Tibial nerve (tissue), 4 donors: Measurements from ENCODE around the gene MED28. TPM values are rescaled to one million over a fixed set of nuclear protein-coding genes. Genes with fewer than 3 reads are reported as not detected.
A peak's percentile ranks its signal among the peaks of the same experiment; 100 is the strongest.
"Not testable (repeated sequence)": the region's sequence is repeated elsewhere in the genome, so short reads cannot be mapped to it uniquely, and the experiment has no call there.

Source experiments
- DNase-seq, 2 donors: peaks; one replicate each; pipeline ENCODE4 v3.0.0-alpha.2; 2019; ENCODE audit warnings: low spot score in 2 of 2
- H3K27ac ChIP-seq, 4 donors: fragments of 200-600 bp; sonication (generic) in 3 of 4; one replicate each; pipeline ENCODE4 v1.5.1; 2017 to 2019; ENCODE audit warnings: mild to moderate bottlenecking in 1 of 4
- H3K27me3 ChIP-seq, 2 donors: fragments of 200-600 bp; sonication (generic) in 1 of 2; one replicate each; pipeline versions ENCODE4 v1.5.1 to v1.6.0; 2017 to 2019
- H3K36me3 ChIP-seq, 3 donors: fragments of 200-600 bp; sonication (generic); one replicate each; pipeline ENCODE4 v1.5.1; 2018 to 2019
- H3K4me1 ChIP-seq, 4 donors: fragments of 200-600 bp; sonication (generic) in 3 of 4; one replicate each; pipeline ENCODE4 v1.5.1; 2017 to 2019
- H3K4me3 ChIP-seq, 4 donors: fragments of 200-600 bp; sonication (generic) in 3 of 4; one replicate each; pipeline ENCODE4 v1.5.1; 2017 to 2019; ENCODE audit warnings: mild to moderate bottlenecking in 1 of 4, moderate library complexity in 1 of 4
- H3K9me3 ChIP-seq, 4 donors: fragments of 200-600 bp; sonication (generic) in 3 of 4; one replicate each; pipeline ENCODE4 v1.5.1; 2017 to 2019
- CTCF ChIP-seq, 5 experiments: fragments of 200-600 bp in 3 of 5; fragments of 450-650 bp in 2 of 5; sonication (generic) in 3 of 5; IDR thresholded peaks; one replicate each; pipeline ENCODE4 v1.5.1; 2016 to 2019; ENCODE audit warnings: antibody characterized with exemption in 5 of 5, mild to moderate bottlenecking in 3 of 5, moderate library complexity in 2 of 5
- EP300 ChIP-seq, 2 donors: sonication (generic); formaldehyde crosslinking; IDR thresholded peaks; one replicate each; pipeline ENCODE4 v1.6.1; 2017; ENCODE audit warnings: antibody characterized with exemption in 2 of 2, mild to moderate bottlenecking in 1 of 2
- POLR2A ChIP-seq, 2 donors: fragments of 450-650 bp; IDR thresholded peaks; one replicate each; pipeline ENCODE4 v1.6.1; 2017; ENCODE audit warnings: antibody characterized with exemption in 2 of 2, mild to moderate bottlenecking in 2 of 2, moderate library complexity in 2 of 2
- WGBS, 2 donors: methylation state at CpG; one replicate each; pipeline ENCODE4 v1.1.5; 2018; 5-methylcytosine and 5-hydroxymethylcytosine counted together
- total RNA-seq, 4 donors: library from RNA; depleted of rRNA; stranded (reverse); fragments of >200 nt; gene quantifications; one replicate each; pipeline ENCODE4 v1.1.0, GENCODE V29; 2016

Gene MED28
- total RNA-seq = 10 to 100 TPM; 12.9 to 19.9 (median 16.2) TPM

- Histone ChIP-seq H3K4me3 (peak within 1 kb of the TSS; percentile 67 to 99 (median 89)), H3K27me3 (no peaks in the 10 kb centered on the region), H3K9me3 (no peaks in the 10 kb centered on the region), H3K27ac (peak within 1 kb of the TSS; percentile 86 to 94 (median 90)), H3K4me1 (peaks cover 0 to 47% (median 15%) of the 10 kb centered on the region in 4 donors), H3K36me3 (peaks cover 0 to 29% (median 0%) of the 10 kb centered on the region in 3 donors)
- 0 to 1% methylated on average over 46 of the region's 46 CpGs for WGBS, 2 donors
- TF ChIP-seq EP300 (IDR thresholded peaks at IDR 0.05) (peak; percentile 94 to 98), CTCF (IDR thresholded peaks at IDR 0.05) (peak in 2 of 5 experiments; percentile 30 to 61), POLR2A (IDR thresholded peaks at IDR 0.05) (peak; percentile 78 to 94)
- peak; percentile 94 to 99 for DNase-seq
Observed at GRCh38 chr4:17614416-17615299, at the start of gene MED28. TSS of gene MED28 (plus strand) at chr4:17614641. CDS start at chr4:17614655, 14 bp downstream.

DNA sequence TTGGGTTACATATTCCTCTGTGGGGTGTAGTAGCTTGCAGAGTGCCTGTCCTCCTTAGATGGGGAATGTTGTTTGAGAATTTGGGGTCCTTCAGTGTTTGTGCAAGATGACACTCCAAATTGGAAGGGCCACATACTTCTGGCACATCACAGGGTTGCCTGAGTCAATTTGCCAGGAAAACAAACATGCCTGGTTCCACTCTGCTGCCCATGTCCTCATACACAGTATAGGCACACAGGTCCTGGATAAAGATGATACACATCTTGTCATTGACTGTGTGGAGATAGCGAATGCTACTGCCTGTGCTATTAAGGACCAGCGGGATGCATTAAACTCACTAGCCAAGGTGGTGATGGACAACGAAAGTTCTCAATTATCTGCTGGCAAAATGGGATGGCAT lies 48.6 kb upstream of the MED28 start:
- 95 to 96% methylated on average over 3 of the region's 3 CpGs for WGBS, 2 donors
- TF ChIP-seq POLR2A (IDR thresholded peaks at IDR 0.05) (no peak), CTCF (IDR thresholded peaks at IDR 0.05) (no peak), EP300 (IDR thresholded peaks at IDR 0.05) (no peak)
- Histone ChIP-seq H3K9me3 (no peaks in the 10 kb centered on the region), H3K36me3 (no peaks in the 10 kb centered on the region), H3K4me3 (no peak overlapping the region), H3K27me3 (no peaks in the 10 kb centered on the region), H3K4me1 (no peaks in the 10 kb centered on the region), H3K27ac (no peak overlapping the region)
- DNase-seq = no peak

GRCh38 chr4:17567271-17567670 lies 47.2 kb upstream of the MED28 start:
- Histone ChIP-seq H3K27me3 (no peaks in the 10 kb centered on the region), H3K9me3 (no peaks in the 10 kb centered on the region), H3K27ac (no peak overlapping the region), H3K36me3 (no peaks in the 10 kb centered on the region), H3K4me1 (no peaks in the 10 kb centered on the region), H3K4me3 (no peak overlapping the region)
- 56 to 59% methylated on average over 2 of the region's 2 CpGs for WGBS, 2 donors
- TF ChIP-seq CTCF (IDR thresholded peaks at IDR 0.05) (no peak), EP300 (IDR thresholded peaks at IDR 0.05) (no peak)
- DNase-seq = no peak

GRCh38 chr4:17574206-17574605 lies 40.2 kb upstream of the MED28 start:
- DNase-seq = no peak

GRCh38 chr4:17575177-17575576 lies 39.3 kb upstream of the MED28 start:
- H3K27ac ChIP-seq, H3K9me3 ChIP-seq, H3K27me3 ChIP-seq, DNase-seq, H3K36me3 ChIP-seq, H3K4me3 ChIP-seq: not testable (repeated sequence)
- peaks cover 3 to 29% (median 7%) of the 10 kb centered on the region in 4 donors for H3K4me1 ChIP-seq
- 94 to 95% methylated on average over 12 of the region's 12 CpGs for WGBS, 2 donors

More at GRCh38 chr4:17574206-17574605, 40.2 kb upstream of the MED28 start:
- no peaks in the 10 kb centered on the region for H3K36me3 ChIP-seq
- TF ChIP-seq CTCF (IDR thresholded peaks at IDR 0.05) = no peak
- no peak for TF ChIP-seq EP300 (IDR thresholded peaks at IDR 0.05)
- TF ChIP-seq POLR2A (IDR thresholded peaks at IDR 0.05) = no peak
- 88 to 89% methylated on average over 4 of the region's 4 CpGs for WGBS, 2 donors
- H3K9me3 ChIP-seq = no peaks in the 10 kb centered on the region
- no peak overlapping the region for H3K4me3 ChIP-seq
- peaks cover 3 to 20% (median 7%) of the 10 kb centered on the region in 4 donors for H3K4me1 ChIP-seq
- no peak overlapping the region for H3K27ac ChIP-seq
- H3K27me3 ChIP-seq = no peaks in the 10 kb centered on the region
